Mucosa of rectum (tissue), 2 donors: ENCODE results near the gene KAT6B.

Source experiments
- H3K27ac ChIP-seq, 2 donors: one replicate each; pipeline ENCODE4 v1.7.0; 2013; ENCODE audit warnings: inconsistent platforms in 2 of 2, low read depth in 2 of 2, low read length in 2 of 2
- H3K27me3 ChIP-seq, 2 donors: one replicate each; pipeline ENCODE4 v1.7.0; 2013; ENCODE audit warnings: low read length in 2 of 2; ENCODE audit not compliant: control insufficient read depth in 2 of 2, insufficient read depth in 2 of 2
- H3K36me3 ChIP-seq, 2 donors: one replicate each; pipeline ENCODE4 v1.7.0; 2013; ENCODE audit warnings: low read length in 2 of 2; ENCODE audit not compliant: control insufficient read depth in 2 of 2, insufficient read depth in 2 of 2
- H3K4me1 ChIP-seq, 2 donors: one replicate each; pipeline ENCODE4 v1.7.0; 2013; ENCODE audit warnings: low read length in 2 of 2, mild to moderate bottlenecking in 1 of 2; ENCODE audit not compliant: control insufficient read depth in 2 of 2, insufficient read depth in 2 of 2
- H3K4me3 ChIP-seq, 2 donors: one replicate each; pipeline ENCODE4 v1.7.0; 2013; ENCODE audit warnings: low read length in 2 of 2
- H3K9ac ChIP-seq, 2 donors: one replicate each; pipeline ENCODE4 v1.7.0; 2013; ENCODE audit warnings: low read length in 2 of 2, low read depth in 1 of 2, mild to moderate bottlenecking in 1 of 2
- H3K9me3 ChIP-seq, 2 donors: one replicate each; pipeline ENCODE4 v1.7.0; 2013; ENCODE audit warnings: low read length in 2 of 2; ENCODE audit not compliant: control insufficient read depth in 2 of 2
- donor health status: healthy.
- donor health status: Normal muscosa, but diverticular disease.

KAT6B gene

GRCh38 chr10:74991435-74991834, 165.0 kb downstream of the KAT6B start:
- Histone ChIP-seq H3K9ac (no peak overlapping the region), H3K4me3 (no peak overlapping the region), H3K27me3 (no peaks in the 10 kb centered on the region), H3K9me3 (no peaks in the 10 kb centered on the region), H3K4me1 (peaks cover 2 to 7% of the 10 kb centered on the region in 2 donors), H3K27ac (no peak overlapping the region), H3K36me3 (peaks cover 9 to 10% of the 10 kb centered on the region in 2 donors)

GRCh38 chr10:74992068-74992467, 165.7 kb downstream of the KAT6B start:
- Histone ChIP-seq H3K27me3 (no peaks in the 10 kb centered on the region), H3K27ac (no peak overlapping the region), H3K4me1 (peaks cover 2 to 7% of the 10 kb centered on the region in 2 donors), H3K9me3 (no peaks in the 10 kb centered on the region), H3K9ac (no peak overlapping the region), H3K4me3 (no peak overlapping the region), H3K36me3 (peaks cover 9 to 10% of the 10 kb centered on the region in 2 donors)

GRCh38 chr10:74993649-74994048, 167.2 kb downstream of the KAT6B start:
- Histone ChIP-seq H3K27me3 (no peaks in the 10 kb centered on the region), H3K9ac (no peak overlapping the region), H3K4me3 (no peak overlapping the region), H3K4me1 (peaks cover 2 to 3% of the 10 kb centered on the region in 2 donors), H3K36me3 (peaks cover 9 to 10% of the 10 kb centered on the region in 2 donors), H3K9me3 (no peaks in the 10 kb centered on the region), H3K27ac (no peak overlapping the region)

- Histone ChIP-seq H3K4me3 (no peak overlapping the region), H3K9me3 (no peaks in the 10 kb centered on the region), H3K36me3 (peaks cover 9 to 11% of the 10 kb centered on the region in 2 donors), H3K9ac (no peak overlapping the region), H3K27me3 (no peaks in the 10 kb centered on the region), H3K27ac (no peak overlapping the region), H3K4me1 (no peaks in the 10 kb centered on the region)
Observed at GRCh38 chr10:74994854-74995253, 168.5 kb downstream of the KAT6B start.

- Histone ChIP-seq H3K36me3 (peaks cover 9 to 13% of the 10 kb centered on the region in 2 donors), H3K4me3 (no peak overlapping the region), H3K9ac (no peak overlapping the region), H3K27me3 (no peaks in the 10 kb centered on the region), H3K27ac (no peak overlapping the region), H3K9me3 (no peaks in the 10 kb centered on the region), H3K4me1 (no peaks in the 10 kb centered on the region)
Observed at GRCh38 chr10:74995806-74996205, 169.4 kb downstream of the KAT6B start.

- Histone ChIP-seq H3K27me3 (no peaks in the 10 kb centered on the region), H3K4me3 (no peak overlapping the region), H3K27ac (no peak overlapping the region), H3K9ac (no peak overlapping the region), H3K4me1 (no peaks in the 10 kb centered on the region), H3K36me3 (peaks cover 9 to 15% of the 10 kb centered on the region in 2 donors), H3K9me3 (no peaks in the 10 kb centered on the region)
Observed at GRCh38 chr10:74997163-74997562, 170.8 kb downstream of the KAT6B start.

- H3K9me3 ChIP-seq: no peaks in the 10 kb centered on the region
- no peak overlapping the region for H3K4me3 ChIP-seq
- no peaks in the 10 kb centered on the region for H3K27me3 ChIP-seq
- H3K4me1 ChIP-seq: no peaks in the 10 kb centered on the region
- H3K27ac ChIP-seq: no peak overlapping the region
- H3K36me3 ChIP-seq: peaks cover 3 to 10% of the 10 kb centered on the region in 2 donors
- no peak overlapping the region for H3K9ac ChIP-seq
Observed at GRCh38 chr10:75000748-75001321, 174.4 kb downstream of the KAT6B start.

- no peaks in the 10 kb centered on the region for H3K27me3 ChIP-seq
- no peak overlapping the region for H3K4me3 ChIP-seq
- H3K27ac ChIP-seq: no peak overlapping the region
- H3K9ac ChIP-seq: no peak overlapping the region
- no peaks in the 10 kb centered on the region for H3K4me1 ChIP-seq
- H3K36me3 ChIP-seq: peaks cover 0 to 7% of the 10 kb centered on the region in 2 donors
- no peaks in the 10 kb centered on the region for H3K9me3 ChIP-seq
Observed at GRCh38 chr10:75001715-75002350, 175.4 kb downstream of the KAT6B start.

GRCh38 chr10:75002351-75002725, 175.9 kb downstream of the KAT6B start:
- no peak overlapping the region for H3K27ac ChIP-seq
- H3K27me3 ChIP-seq: no peaks in the 10 kb centered on the region
- H3K4me1 ChIP-seq: no peaks in the 10 kb centered on the region
- H3K36me3 ChIP-seq: peaks cover 0 to 7% of the 10 kb centered on the region in 2 donors
- no peaks in the 10 kb centered on the region for H3K9me3 ChIP-seq
- H3K4me3 ChIP-seq: no peak overlapping the region
- no peak overlapping the region for H3K9ac ChIP-seq

GRCh38 chr10:75002967-75003594, 176.7 kb downstream of the KAT6B start:
- no peak overlapping the region for H3K9ac ChIP-seq
- H3K4me3 ChIP-seq: no peak overlapping the region
- H3K36me3 ChIP-seq: peaks cover 0 to 7% of the 10 kb centered on the region in 2 donors
- no peaks in the 10 kb centered on the region for H3K27me3 ChIP-seq
- no peaks in the 10 kb centered on the region for H3K9me3 ChIP-seq
- no peaks in the 10 kb centered on the region for H3K4me1 ChIP-seq
- no peak overlapping the region for H3K27ac ChIP-seq
